Gastroesophageal sphincter (tissue), 4 donors: ENCODE measurements around the gene HTR1E. TPM values are rescaled to one million over a fixed set of nuclear protein-coding genes. Genes with fewer than 3 reads are reported as not detected.

Experiments
- ATAC-seq: fragments of 150-250 bp; one replicate; pipeline ENCODE4 v1.9.1; 2016; ENCODE audit warnings: mild to moderate bottlenecking, moderate library complexity
- H3K27ac ChIP-seq, 4 donors: fragments of 200-600 bp; sonication (generic) in 3 of 4; 1 replicate in 3 of 4; 2 replicates in 1 of 4; pipeline ENCODE4 v1.5.1; 2016 to 2019
- H3K27me3 ChIP-seq: fragments of 200-600 bp; sonication (generic); one replicate; pipeline ENCODE4 v1.5.1; 2019
- H3K36me3 ChIP-seq, 2 donors: fragments of 200-600 bp; sonication (generic); one replicate each; pipeline ENCODE4 v1.5.1; 2019; ENCODE audit warnings: control low read depth in 1 of 2
- H3K4me1 ChIP-seq, 3 donors: fragments of 200-600 bp; sonication (generic); 1 replicate in 2 of 3; 2 replicates in 1 of 3; pipeline ENCODE4 v1.5.1; 2016 to 2019; ENCODE audit warnings: control low read depth in 2 of 3
- H3K4me3 ChIP-seq, 2 donors: fragments of 200-600 bp; sonication (generic); one replicate each; pipeline ENCODE4 v1.5.1; 2019; ENCODE audit warnings: mild to moderate bottlenecking in 1 of 2, moderate library complexity in 1 of 2
- H3K9me3 ChIP-seq, 3 donors: fragments of 200-600 bp; sonication (generic); one replicate each; pipeline ENCODE4 v1.5.1; 2017 to 2019; ENCODE audit warnings: control low read depth in 2 of 3
- EP300 ChIP-seq: sonication (generic); formaldehyde crosslinking; IDR thresholded peaks from one replicate; pipeline ENCODE4 v1.6.1; 2017; ENCODE audit warnings: antibody characterized with exemption, mild to moderate bottlenecking
- POLR2A ChIP-seq, 2 donors: fragments of 450-650 bp; IDR thresholded peaks; one replicate each; pipeline ENCODE4 v1.6.1; 2017; ENCODE audit warnings: antibody characterized with exemption in 2 of 2, mild to moderate bottlenecking in 2 of 2, moderate library complexity in 1 of 2
- POLR2AphosphoS5 ChIP-seq: sonication (generic); formaldehyde crosslinking; IDR thresholded peaks from one replicate; pipeline ENCODE4 v1.6.1; 2017; ENCODE audit warnings: antibody characterized with exemption
- WGBS, 2 donors: methylation state at CpG; one replicate each; pipeline ENCODE4 v1.1.5; 2018; ENCODE audit warnings: low coverage in 1 of 2; 5-methylcytosine and 5-hydroxymethylcytosine counted together
- total RNA-seq, 4 donors: library from RNA; depleted of rRNA; stranded (reverse); fragments of >200 nt; gene quantifications; one replicate each; pipeline ENCODE4 v1.1.0, GENCODE V29; 2016
- TF ChIP-seq, protein P1 (sequence below), 4 experiments: fragments of 200-600 bp in 2 of 4; fragments of 450-650 bp in 2 of 4; sonication (generic) in 1 of 4; IDR thresholded peaks; one replicate each; pipeline ENCODE4 v1.5.1; 2017 to 2019; ENCODE audit warnings: antibody characterized with exemption in 4 of 4, mild to moderate bottlenecking in 2 of 4, moderate library complexity in 2 of 4

Gene HTR1E
- total RNA-seq, 4 donors from 2014 or later = 0.17 to 0.93 (median 0.81) TPM; not detected in 1

DNA sequence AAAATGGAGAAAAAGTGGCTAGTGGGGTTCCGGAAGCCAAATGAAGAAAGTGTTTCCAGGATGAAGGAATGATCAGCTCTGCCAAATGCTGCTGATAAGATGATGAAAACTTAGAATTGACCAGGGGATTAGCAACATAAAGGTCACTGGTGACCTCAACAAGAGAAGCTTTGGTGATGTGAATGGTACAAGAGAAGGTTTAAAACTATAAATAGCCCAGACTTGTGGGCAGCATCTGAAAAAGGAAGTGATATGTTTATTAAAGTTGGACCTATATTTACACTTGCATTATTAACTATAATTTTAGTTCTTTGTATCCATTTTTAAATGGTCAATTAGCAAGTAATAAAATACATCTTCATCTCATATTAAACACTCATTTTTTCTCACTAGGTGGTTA, 112.5 kb downstream of the HTR1E start:
- no peaks in the 10 kb centered on the region for H3K36me3 ChIP-seq
- H3K4me1 ChIP-seq = no peaks in the 10 kb centered on the region
- no peak for TF ChIP-seq EP300
- no peak for TF ChIP-seq POLR2AphosphoS5
- TF ChIP-seq, protein P1, sequence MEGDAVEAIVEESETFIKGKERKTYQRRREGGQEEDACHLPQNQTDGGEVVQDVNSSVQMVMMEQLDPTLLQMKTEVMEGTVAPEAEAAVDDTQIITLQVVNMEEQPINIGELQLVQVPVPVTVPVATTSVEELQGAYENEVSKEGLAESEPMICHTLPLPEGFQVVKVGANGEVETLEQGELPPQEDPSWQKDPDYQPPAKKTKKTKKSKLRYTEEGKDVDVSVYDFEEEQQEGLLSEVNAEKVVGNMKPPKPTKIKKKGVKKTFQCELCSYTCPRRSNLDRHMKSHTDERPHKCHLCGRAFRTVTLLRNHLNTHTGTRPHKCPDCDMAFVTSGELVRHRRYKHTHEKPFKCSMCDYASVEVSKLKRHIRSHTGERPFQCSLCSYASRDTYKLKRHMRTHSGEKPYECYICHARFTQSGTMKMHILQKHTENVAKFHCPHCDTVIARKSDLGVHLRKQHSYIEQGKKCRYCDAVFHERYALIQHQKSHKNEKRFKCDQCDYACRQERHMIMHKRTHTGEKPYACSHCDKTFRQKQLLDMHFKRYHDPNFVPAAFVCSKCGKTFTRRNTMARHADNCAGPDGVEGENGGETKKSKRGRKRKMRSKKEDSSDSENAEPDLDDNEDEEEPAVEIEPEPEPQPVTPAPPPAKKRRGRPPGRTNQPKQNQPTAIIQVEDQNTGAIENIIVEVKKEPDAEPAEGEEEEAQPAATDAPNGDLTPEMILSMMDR (IDR thresholded peaks at IDR 0.05) = no peak
- TF ChIP-seq POLR2A (IDR thresholded peaks at IDR 0.05) = no peak
- H3K9me3 ChIP-seq = no peaks in the 10 kb centered on the region
- no peaks in the 10 kb centered on the region for H3K27me3 ChIP-seq
- no peak for ATAC-seq
- no peak overlapping the region for H3K27ac ChIP-seq
- H3K4me3 ChIP-seq = no peak overlapping the region
- 81% methylated on average over 1 of the region's 1 CpG; no CpG with 5 or more reads in 1 of the 2 donors for WGBS, 2 donors

DNA sequence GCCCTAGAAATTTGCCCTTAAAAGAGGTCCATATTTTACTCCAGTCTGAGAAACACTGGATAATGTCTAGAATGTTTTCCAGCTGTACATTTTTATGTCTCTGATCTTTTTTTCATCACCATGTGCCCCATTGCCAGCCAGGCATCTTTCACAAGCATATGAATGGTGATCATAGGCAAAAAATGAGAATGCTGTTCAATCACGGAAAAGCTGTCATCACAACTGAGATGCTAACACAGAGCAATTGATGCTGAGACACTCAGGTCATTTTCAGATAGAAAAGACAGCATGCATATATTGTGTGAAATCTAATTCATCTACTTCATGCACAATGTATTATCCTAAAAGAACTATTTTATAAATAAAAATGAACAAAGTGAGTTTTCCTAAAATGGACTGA, 116.0 kb downstream of the HTR1E start:
- no peak overlapping the region for H3K4me3 ChIP-seq
- H3K9me3 ChIP-seq = no peaks in the 10 kb centered on the region
- ATAC-seq = no peak
- no peaks in the 10 kb centered on the region for H3K27me3 ChIP-seq
- H3K36me3 ChIP-seq = no peaks in the 10 kb centered on the region
- TF ChIP-seq POLR2AphosphoS5 (no peak), EP300 (no peak), POLR2A (IDR thresholded peaks at IDR 0.05) (no peak)
- TF ChIP-seq, protein P1 (IDR thresholded peaks at IDR 0.05) = no peak
- WGBS, 2 donors = 67 to 80% methylated on average over 1 of the region's 1 CpG
- no peak overlapping the region for H3K27ac ChIP-seq
- no peaks in the 10 kb centered on the region for H3K4me1 ChIP-seq

DNA sequence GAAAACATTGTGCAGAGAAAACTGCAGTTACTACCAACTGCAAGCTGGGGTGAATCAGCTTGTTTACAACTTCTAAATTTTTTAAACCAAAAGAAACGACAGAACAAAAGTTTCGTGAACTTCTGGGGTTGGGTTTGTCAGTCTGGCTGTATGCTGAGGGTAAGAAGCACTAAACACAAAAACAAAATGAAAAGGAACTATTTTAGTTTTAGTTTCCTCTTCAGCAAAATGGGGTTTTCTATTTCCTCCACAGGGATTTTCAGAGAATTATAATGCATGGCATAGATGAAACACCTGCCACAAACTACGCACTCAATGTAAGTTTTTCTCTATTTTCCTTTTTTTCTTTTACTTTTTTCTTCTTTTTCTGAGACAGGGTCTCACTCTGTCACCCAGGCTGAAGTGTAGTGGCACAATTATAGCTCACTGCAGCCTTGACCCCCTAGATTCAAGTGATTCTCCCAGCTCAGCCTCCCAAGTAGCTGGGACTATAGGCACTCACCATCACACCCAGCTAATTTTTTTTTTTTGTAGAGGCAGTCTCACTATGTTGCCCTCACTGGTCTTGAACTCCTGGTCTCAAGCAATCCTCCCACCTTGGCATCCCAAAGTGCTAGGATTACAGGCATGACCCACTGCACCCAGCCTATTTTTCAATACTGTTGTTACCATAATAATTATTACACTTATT, 117.0 kb downstream of the HTR1E start:
- 51 to 63% methylated on average over 3 of the region's 3 CpGs for WGBS, 2 donors
- ATAC-seq = no peak

DNA sequence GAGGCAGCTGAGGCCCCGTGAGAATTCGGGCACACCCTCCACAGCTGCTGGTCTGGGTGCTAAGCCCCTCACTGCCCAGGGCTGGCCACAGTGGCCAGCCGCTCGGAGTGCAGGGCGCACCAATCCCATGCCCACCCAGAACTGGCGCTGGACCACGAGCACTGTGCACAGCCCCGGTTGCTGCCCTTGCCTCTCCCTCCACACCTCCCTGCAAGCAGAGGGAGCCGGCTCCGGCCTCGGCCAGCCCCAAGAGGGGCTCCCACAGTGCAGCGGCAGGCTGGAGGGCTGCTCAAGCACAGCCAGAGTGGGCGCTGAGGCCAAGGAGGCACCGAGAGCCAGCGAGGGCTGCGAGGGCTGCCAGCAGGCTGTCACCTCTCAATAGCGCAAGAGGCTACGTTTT, 122.6 kb downstream of the HTR1E start:
- Histone ChIP-seq H3K27ac (no peak overlapping the region), H3K4me1 (no peaks in the 10 kb centered on the region), H3K4me3 (no peak overlapping the region), H3K27me3 (peaks cover 10% of the 10 kb centered on the region), H3K9me3 (no peaks in the 10 kb centered on the region), H3K36me3 (no peaks in the 10 kb centered on the region)
- ATAC-seq = no peak
- TF ChIP-seq, protein P1 (IDR thresholded peaks at IDR 0.05) = no peak
- TF ChIP-seq POLR2A (IDR thresholded peaks at IDR 0.05) (no peak), POLR2AphosphoS5 (no peak)
- 82 to 100% methylated on average over 2 to 3 of the region's 18 CpGs for WGBS, 2 donors

More for the DNA sequence above, 117.0 kb downstream of the HTR1E start:
- H3K27me3 ChIP-seq = no peaks in the 10 kb centered on the region
- H3K36me3 ChIP-seq = no peaks in the 10 kb centered on the region
- no peaks in the 10 kb centered on the region for H3K9me3 ChIP-seq
- no peaks in the 10 kb centered on the region for H3K4me1 ChIP-seq
- TF ChIP-seq, protein P1 (IDR thresholded peaks at IDR 0.05) = no peak
- TF ChIP-seq POLR2A (IDR thresholded peaks at IDR 0.05) = no peak
- TF ChIP-seq EP300 = no peak
- no peak for TF ChIP-seq POLR2AphosphoS5
- no peak overlapping the region for H3K4me3 ChIP-seq
- no peak overlapping the region for H3K27ac ChIP-seq

DNA sequence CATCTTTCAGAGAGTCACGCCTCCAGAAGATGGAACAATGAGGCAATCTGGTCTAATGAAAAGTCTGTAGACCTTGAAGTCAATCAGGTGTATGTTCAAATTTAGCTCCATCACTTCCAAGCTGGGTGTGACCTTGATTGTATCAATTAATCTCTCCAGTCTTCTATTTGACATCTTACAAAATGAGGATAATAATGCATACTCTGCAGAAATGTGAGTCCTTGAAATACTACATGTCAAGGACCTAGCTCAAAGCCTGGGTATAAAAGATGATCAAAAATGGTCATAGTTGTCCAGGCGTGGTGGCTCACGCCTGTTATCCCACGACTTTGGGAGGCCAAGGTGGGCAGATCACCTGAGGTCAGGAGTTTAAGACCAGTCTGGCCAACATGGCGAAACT, 127.8 kb downstream of the HTR1E start:
- Histone ChIP-seq H3K9me3 (no peaks in the 10 kb centered on the region), H3K4me1 (peaks cover 0 to 5% (median 0%) of the 10 kb centered on the region in 3 donors), H3K27me3 (peaks cover 24% of the 10 kb centered on the region), H3K27ac (no peak overlapping the region), H3K4me3 (no peak overlapping the region), H3K36me3 (no peaks in the 10 kb centered on the region)
- WGBS, 2 donors = 77 to 85% methylated on average over 4 to 5 of the region's 5 CpGs
- no peak for ATAC-seq
- TF ChIP-seq, protein P1 (IDR thresholded peaks at IDR 0.05) = no peak
- TF ChIP-seq POLR2A (IDR thresholded peaks at IDR 0.05) = no peak
